ENCODE results near the gene PAK4. TPM values are rescaled to one million over a fixed set of nuclear protein-coding genes. Genes with fewer than 3 reads are reported as not detected.

The PAK4 gene
- total RNA-seq, 1 experiment from 2014 or later: 69.8 TPM

DNA sequence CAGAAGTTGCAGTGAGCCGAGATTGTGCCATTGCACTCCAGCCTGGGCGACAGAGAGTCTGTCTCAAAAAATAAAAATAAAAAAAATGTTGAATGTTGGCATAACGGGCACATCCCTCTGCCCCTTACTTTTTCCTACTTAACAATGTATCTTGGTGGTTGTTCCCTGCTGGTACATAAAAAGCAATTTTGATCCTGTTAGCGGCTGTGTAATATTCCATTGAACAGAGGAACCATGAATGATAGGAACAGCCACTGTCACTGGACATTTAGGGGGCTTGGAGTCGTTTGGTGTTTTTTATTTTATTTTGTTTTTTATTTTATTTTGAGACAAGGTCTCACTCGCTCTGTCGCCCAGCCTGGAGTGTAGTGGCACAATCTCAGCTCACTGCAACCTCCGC is 60.8 kb downstream of the PAK4 start:
- Mint-ChIP-seq H3K27me3 (ENCODE audit: low read depth) (peaks cover 2% of the 10 kb centered on the region; the same call in 1 of the 2 replicates), H3K27ac (no peak overlapping the region), H3K4me3 (no peak overlapping the region), H3K9me3 (no peaks in the 10 kb centered on the region), H3K4me1 (no peaks in the 10 kb centered on the region), H3K36me3 (no peaks in the 10 kb centered on the region; the same call in 1 of the 2 replicates)
- CTCF ChIA-PET: interaction anchor here (0.8 to 3.3 kb wide), 5 partner anchors 12 to 64 kb away, joined by 3 to 23 read pairs (median 8); partner anchors contain the start of genes NCCRP1 and PAK4
- TF ChIP-seq, protein P1, sequence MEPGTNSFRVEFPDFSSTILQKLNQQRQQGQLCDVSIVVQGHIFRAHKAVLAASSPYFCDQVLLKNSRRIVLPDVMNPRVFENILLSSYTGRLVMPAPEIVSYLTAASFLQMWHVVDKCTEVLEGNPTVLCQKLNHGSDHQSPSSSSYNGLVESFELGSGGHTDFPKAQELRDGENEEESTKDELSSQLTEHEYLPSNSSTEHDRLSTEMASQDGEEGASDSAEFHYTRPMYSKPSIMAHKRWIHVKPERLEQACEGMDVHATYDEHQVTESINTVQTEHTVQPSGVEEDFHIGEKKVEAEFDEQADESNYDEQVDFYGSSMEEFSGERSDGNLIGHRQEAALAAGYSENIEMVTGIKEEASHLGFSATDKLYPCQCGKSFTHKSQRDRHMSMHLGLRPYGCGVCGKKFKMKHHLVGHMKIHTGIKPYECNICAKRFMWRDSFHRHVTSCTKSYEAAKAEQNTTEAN (CRISPR knock-in tag; IDR thresholded peaks at IDR 0.05): no peak
- TF ChIP-seq GRHL2 (CRISPR knock-in tag; IDR thresholded peaks at IDR 0.05; ENCODE audit: insufficient replicate concordance, severe bottlenecking): no peak
- TF ChIP-seq, protein P2, sequence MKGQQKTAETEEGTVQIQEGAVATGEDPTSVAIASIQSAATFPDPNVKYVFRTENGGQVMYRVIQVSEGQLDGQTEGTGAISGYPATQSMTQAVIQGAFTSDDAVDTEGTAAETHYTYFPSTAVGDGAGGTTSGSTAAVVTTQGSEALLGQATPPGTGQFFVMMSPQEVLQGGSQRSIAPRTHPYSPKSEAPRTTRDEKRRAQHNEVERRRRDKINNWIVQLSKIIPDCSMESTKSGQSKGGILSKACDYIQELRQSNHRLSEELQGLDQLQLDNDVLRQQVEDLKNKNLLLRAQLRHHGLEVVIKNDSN (CRISPR knock-in tag; IDR thresholded peaks at IDR 0.05): no peak
- TF ChIP-seq TEAD4 (CRISPR knock-in tag; IDR thresholded peaks at IDR 0.05): no peak
- no peak for TF ChIP-seq RELA (CRISPR knock-in tag; IDR thresholded peaks at IDR 0.05; ENCODE audit: borderline replicate concordance)
- TF ChIP-seq IRF2 (CRISPR knock-in tag; IDR thresholded peaks at IDR 0.05; ENCODE audit: borderline replicate concordance, low read depth): no peak
- TF ChIP-seq HMGA2 (CRISPR knock-in tag; IDR thresholded peaks at IDR 0.05): no peak
- TF ChIP-seq, protein P3, sequence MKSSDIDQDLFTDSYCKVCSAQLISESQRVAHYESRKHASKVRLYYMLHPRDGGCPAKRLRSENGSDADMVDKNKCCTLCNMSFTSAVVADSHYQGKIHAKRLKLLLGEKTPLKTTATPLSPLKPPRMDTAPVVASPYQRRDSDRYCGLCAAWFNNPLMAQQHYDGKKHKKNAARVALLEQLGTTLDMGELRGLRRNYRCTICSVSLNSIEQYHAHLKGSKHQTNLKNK (CRISPR knock-in tag; IDR thresholded peaks at IDR 0.05): no peak
- TF ChIP-seq, protein P4, sequence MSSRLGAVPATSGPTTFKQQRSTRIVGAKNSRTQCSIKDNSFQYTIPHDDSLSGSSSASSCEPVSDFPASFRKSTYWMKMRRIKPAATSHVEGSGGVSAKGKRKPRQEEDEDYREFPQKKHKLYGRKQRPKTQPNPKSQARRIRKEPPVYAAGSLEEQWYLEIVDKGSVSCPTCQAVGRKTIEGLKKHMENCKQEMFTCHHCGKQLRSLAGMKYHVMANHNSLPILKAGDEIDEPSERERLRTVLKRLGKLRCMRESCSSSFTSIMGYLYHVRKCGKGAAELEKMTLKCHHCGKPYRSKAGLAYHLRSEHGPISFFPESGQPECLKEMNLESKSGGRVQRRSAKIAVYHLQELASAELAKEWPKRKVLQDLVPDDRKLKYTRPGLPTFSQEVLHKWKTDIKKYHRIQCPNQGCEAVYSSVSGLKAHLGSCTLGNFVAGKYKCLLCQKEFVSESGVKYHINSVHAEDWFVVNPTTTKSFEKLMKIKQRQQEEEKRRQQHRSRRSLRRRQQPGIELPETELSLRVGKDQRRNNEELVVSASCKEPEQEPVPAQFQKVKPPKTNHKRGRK (CRISPR knock-in tag; IDR thresholded peaks at IDR 0.05; ENCODE audit: borderline replicate concordance): no peak
- no peak for TF ChIP-seq GTF2I (CRISPR knock-in tag; conservative IDR thresholded peaks at IDR 0.05)
- TF ChIP-seq ZNF423 (CRISPR knock-in tag; IDR thresholded peaks at IDR 0.05): no peak
- no peak for TF ChIP-seq CREB1 (CRISPR knock-in tag; IDR thresholded peaks at IDR 0.05)
- TF ChIP-seq, protein P5, sequence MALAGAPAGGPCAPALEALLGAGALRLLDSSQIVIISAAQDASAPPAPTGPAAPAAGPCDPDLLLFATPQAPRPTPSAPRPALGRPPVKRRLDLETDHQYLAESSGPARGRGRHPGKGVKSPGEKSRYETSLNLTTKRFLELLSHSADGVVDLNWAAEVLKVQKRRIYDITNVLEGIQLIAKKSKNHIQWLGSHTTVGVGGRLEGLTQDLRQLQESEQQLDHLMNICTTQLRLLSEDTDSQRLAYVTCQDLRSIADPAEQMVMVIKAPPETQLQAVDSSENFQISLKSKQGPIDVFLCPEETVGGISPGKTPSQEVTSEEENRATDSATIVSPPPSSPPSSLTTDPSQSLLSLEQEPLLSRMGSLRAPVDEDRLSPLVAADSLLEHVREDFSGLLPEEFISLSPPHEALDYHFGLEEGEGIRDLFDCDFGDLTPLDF (CRISPR knock-in tag; IDR thresholded peaks at IDR 0.05): no peak
- no peak for TF ChIP-seq NFE2L1 (CRISPR knock-in tag; IDR thresholded peaks at IDR 0.05)
- TF ChIP-seq, protein P6, sequence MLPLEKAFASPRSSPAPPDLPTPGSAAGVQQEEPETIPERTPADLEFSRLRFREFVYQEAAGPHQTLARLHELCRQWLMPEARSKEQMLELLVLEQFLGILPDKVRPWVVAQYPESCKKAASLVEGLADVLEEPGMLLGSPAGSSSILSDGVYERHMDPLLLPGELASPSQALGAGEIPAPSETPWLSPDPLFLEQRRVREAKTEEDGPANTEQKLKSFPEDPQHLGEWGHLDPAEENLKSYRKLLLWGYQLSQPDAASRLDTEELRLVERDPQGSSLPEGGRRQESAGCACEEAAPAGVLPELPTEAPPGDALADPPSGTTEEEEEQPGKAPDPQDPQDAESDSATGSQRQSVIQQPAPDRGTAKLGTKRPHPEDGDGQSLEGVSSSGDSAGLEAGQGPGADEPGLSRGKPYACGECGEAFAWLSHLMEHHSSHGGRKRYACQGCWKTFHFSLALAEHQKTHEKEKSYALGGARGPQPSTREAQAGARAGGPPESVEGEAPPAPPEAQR (CRISPR knock-in tag; IDR thresholded peaks at IDR 0.05): no peak
- POLR2A ChIA-PET: interaction anchor here (0.6 kb wide), 1 partner anchor 166 kb away, joined by 3 read pairs; no protein-coding TSS in a partner anchor
- DNase-seq (ENCODE audit: low spot score) (no peak), ATAC-seq (no peak)

DNA sequence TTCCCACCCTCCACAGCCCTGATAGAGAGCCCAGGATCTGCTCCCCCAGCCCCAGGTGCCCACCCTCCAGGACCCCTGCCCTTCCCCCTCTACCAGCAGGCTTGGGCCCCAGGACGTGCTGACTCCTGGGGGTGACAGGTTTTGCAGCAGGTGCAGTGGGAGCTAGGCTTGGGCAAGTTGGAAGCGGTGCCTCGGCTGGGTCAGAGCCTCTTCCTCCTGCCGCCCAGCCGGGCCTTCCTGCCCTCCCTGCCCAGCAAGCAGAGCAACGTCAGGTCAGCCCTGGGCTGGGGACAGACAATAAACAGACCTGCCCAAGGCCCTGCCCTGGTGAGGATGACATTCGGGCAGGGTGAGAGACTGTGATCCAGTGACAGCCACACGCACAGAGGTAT is 62.0 kb downstream of the PAK4 start:
- ChIA-PET CTCF (interaction anchor here (0.6 to 3.3 kb wide), 16 partner anchors 8 to 517 kb away, joined by 3 to 23 read pairs (median 4); partner anchors contain the start of genes NCCRP1, PAK4 and SYCN), POLR2A (no interaction called here)
- Mint-ChIP-seq H3K9me3 (no peaks in the 10 kb centered on the region), H3K27ac (0 out of 2 replicates have a peak overlapping the region, but pooled peaks have one; percentile 50), H3K4me3 (no peak overlapping the region), H3K36me3 (no peaks in the 10 kb centered on the region; the same call in 1 of the 2 replicates), H3K27me3 (ENCODE audit: low read depth) (peaks cover 2% of the 10 kb centered on the region; the same call in 1 of the 2 replicates), H3K4me1 (no peaks in the 10 kb centered on the region)
- no peak for DNase-seq (ENCODE audit: low spot score)
- peak; percentile 44 for ATAC-seq
- TF ChIP-seq NFATC4 (CRISPR knock-in tag; IDR thresholded peaks at IDR 0.05) (no peak), ZNF121 (CRISPR knock-in tag; IDR thresholded peaks at IDR 0.05) (no peak), ESRRA (CRISPR knock-in tag; IDR thresholded peaks at IDR 0.05; ENCODE audit: borderline replicate concordance) (no peak), NR1H2 (CRISPR knock-in tag; IDR thresholded peaks at IDR 0.05) (no peak), ZNF263 (CRISPR knock-in tag; IDR thresholded peaks at IDR 0.05; ENCODE audit: low read depth) (no peak)
- TF ChIP-seq, protein P7, sequence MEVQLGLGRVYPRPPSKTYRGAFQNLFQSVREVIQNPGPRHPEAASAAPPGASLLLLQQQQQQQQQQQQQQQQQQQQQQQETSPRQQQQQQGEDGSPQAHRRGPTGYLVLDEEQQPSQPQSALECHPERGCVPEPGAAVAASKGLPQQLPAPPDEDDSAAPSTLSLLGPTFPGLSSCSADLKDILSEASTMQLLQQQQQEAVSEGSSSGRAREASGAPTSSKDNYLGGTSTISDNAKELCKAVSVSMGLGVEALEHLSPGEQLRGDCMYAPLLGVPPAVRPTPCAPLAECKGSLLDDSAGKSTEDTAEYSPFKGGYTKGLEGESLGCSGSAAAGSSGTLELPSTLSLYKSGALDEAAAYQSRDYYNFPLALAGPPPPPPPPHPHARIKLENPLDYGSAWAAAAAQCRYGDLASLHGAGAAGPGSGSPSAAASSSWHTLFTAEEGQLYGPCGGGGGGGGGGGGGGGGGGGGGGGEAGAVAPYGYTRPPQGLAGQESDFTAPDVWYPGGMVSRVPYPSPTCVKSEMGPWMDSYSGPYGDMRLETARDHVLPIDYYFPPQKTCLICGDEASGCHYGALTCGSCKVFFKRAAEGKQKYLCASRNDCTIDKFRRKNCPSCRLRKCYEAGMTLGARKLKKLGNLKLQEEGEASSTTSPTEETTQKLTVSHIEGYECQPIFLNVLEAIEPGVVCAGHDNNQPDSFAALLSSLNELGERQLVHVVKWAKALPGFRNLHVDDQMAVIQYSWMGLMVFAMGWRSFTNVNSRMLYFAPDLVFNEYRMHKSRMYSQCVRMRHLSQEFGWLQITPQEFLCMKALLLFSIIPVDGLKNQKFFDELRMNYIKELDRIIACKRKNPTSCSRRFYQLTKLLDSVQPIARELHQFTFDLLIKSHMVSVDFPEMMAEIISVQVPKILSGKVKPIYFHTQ (CRISPR knock-in tag; IDR thresholded peaks at IDR 0.05): no peak
- TF ChIP-seq, protein P8, sequence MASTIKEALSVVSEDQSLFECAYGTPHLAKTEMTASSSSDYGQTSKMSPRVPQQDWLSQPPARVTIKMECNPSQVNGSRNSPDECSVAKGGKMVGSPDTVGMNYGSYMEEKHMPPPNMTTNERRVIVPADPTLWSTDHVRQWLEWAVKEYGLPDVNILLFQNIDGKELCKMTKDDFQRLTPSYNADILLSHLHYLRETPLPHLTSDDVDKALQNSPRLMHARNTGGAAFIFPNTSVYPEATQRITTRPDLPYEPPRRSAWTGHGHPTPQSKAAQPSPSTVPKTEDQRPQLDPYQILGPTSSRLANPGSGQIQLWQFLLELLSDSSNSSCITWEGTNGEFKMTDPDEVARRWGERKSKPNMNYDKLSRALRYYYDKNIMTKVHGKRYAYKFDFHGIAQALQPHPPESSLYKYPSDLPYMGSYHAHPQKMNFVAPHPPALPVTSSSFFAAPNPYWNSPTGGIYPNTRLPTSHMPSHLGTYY (CRISPR knock-in tag; IDR thresholded peaks at IDR 0.05): no peak
- TF ChIP-seq, protein P9, sequence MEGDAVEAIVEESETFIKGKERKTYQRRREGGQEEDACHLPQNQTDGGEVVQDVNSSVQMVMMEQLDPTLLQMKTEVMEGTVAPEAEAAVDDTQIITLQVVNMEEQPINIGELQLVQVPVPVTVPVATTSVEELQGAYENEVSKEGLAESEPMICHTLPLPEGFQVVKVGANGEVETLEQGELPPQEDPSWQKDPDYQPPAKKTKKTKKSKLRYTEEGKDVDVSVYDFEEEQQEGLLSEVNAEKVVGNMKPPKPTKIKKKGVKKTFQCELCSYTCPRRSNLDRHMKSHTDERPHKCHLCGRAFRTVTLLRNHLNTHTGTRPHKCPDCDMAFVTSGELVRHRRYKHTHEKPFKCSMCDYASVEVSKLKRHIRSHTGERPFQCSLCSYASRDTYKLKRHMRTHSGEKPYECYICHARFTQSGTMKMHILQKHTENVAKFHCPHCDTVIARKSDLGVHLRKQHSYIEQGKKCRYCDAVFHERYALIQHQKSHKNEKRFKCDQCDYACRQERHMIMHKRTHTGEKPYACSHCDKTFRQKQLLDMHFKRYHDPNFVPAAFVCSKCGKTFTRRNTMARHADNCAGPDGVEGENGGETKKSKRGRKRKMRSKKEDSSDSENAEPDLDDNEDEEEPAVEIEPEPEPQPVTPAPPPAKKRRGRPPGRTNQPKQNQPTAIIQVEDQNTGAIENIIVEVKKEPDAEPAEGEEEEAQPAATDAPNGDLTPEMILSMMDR (IDR thresholded peaks at IDR 0.05): no peak; the same call in 1 of the 2 replicates
